ENCODE data around the gene MS4A4E.
"Not testable (repeated sequence)": the region's sequence is repeated elsewhere in the genome, so short reads cannot be mapped to it uniquely, and the experiment has no call there.

Gene MS4A4E

DNA sequence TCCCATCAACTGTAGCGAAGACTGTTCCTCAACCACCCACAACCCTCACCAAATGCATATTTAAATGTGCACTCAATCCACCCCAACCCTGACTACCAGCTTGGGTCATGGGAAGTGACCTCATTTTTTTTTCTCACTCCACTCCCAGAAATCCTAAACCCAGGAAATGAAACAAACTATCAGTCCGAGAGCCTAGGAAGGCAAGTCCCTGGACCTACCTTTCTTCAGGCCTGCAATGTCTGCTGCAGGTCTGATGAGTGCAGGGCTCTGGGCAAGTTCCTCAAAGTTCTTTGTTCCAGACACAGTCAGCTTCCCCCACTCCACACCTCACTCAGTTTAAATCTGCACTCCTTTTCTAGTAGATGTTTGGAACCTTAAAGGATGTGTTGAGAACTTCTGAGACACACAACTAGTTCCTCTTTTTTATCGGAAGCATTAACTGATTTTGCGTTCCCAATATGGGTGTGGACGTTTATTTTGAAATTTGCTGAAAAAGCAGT lies at the start of gene MS4A4E:
Gene MS4A4E, minus strand, starts transcription at position 398 of the 500 bp plus-strand sequence. CDS start 13,082 bp downstream, outside the sequence.
- no peak for DNase-seq

DNA sequence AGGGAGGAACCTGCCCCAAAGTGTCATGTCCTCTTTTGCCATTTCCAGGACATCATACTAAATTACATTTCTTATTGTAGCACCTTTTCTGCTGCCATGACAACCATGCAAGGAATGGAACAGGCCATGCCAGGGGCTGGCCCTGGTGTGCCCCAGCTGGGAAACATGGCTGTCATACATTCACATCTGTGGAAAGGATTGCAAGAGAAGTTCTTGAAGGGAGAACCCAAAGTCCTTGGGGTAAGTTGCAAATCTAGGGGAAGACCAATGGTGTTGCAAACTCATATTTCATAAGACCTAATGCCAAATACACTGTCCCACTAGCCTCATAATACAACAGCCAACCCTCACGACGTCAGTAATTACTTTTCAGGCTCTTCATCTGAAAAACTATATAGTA lies 49.2 kb upstream of the MS4A4E start:
- no peak for DNase-seq

DNA sequence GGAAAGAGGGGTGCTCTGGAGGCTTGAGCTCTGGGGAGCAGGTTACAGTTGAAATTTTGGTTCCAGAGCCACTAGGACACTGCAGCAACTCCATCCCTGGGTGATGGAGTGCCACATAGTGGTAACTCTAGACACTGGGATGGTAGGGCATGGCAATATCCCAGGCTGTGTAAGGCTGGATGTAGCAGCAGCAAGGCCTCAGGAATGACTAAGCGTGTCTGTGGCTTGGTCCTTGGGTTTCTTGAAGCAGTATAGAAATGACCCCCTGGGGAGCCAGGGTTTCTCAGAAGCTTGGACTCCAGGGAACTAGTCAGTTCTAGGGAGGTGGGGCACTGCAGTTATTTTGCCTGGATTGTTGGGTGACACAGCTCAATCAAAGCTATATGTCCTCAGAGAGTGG lies 45.6 kb upstream of the MS4A4E start:
- DNase-seq, result no peak

GRCh38 chr11:60285411-60286126 lies 42.6 kb upstream of the MS4A4E start:
- DNase-seq, result not testable (repeated sequence)

- no peak for DNase-seq
These were observed 39.3 kb upstream of the MS4A4E start for GRCh38 chr11:60282286-60282685.

GRCh38 chr11:60281485-60281884 lies 38.5 kb upstream of the MS4A4E start:
- no peak for DNase-seq

DNA sequence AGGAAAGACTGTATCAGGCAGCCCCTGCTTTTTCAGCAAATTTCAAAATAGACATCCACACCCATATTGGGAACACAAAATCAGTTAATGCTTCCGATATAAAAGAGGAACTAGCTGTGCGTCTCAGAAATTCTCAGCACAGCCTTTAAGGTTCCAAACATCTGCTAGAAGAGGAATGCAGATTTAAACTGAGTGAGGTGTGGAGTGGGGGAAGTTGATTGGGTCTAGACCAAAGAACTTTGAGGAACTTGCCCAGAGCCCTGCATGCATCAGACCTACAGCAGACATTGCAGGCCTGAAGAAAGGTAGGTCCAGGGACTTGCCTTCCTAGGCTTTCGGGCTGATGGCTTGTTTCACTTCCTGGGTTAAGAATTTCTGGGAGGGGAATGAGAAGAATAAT lies 37.5 kb upstream of the MS4A4E start, which contains the start of gene MS4A4A:
Gene MS4A4A, plus strand, starts transcription at position 255 of the 400 bp plus-strand sequence. Its CDS starts 10 bp downstream, at position 265.
- no peak for DNase-seq

- DNase-seq, result no peak
These were observed 31.5 kb upstream of the MS4A4E start for GRCh38 chr11:60274416-60274815.

GRCh38 chr11:60265373-60266214 lies 22.7 kb upstream of the MS4A4E start:
- peak in 1 of 2 donors; percentile 22 for DNase-seq

DNA sequence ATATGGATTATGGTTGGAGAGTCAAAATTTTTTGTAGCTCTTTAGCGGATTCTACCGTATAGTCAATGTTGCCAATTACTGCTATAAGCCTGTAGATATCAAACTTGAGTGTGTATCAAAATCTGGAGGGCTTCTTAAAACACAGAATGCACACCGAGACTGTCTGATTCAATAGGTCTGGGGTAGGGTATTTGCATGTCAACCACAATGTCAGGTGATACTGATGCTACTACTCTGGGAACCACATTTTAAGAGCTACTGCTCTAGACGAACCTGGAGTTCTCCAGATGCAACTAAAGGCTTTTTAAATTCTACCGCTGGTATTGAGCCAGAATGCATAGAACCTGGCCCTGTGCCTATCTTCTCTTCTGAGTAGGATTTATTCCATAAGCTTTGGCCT lies 21.7 kb upstream of the MS4A4E start:
- no peak for DNase-seq

- no peak for DNase-seq
These were observed 20.5 kb upstream of the MS4A4E start for GRCh38 chr11:60263402-60263801.

GRCh38 chr11:60261014-60261413 lies 18.1 kb upstream of the MS4A4E start:
- DNase-seq, result no peak

GRCh38 chr11:60257956-60258722 lies 15.2 kb upstream of the MS4A4E start:
- DNase-seq, result no peak

DNA sequence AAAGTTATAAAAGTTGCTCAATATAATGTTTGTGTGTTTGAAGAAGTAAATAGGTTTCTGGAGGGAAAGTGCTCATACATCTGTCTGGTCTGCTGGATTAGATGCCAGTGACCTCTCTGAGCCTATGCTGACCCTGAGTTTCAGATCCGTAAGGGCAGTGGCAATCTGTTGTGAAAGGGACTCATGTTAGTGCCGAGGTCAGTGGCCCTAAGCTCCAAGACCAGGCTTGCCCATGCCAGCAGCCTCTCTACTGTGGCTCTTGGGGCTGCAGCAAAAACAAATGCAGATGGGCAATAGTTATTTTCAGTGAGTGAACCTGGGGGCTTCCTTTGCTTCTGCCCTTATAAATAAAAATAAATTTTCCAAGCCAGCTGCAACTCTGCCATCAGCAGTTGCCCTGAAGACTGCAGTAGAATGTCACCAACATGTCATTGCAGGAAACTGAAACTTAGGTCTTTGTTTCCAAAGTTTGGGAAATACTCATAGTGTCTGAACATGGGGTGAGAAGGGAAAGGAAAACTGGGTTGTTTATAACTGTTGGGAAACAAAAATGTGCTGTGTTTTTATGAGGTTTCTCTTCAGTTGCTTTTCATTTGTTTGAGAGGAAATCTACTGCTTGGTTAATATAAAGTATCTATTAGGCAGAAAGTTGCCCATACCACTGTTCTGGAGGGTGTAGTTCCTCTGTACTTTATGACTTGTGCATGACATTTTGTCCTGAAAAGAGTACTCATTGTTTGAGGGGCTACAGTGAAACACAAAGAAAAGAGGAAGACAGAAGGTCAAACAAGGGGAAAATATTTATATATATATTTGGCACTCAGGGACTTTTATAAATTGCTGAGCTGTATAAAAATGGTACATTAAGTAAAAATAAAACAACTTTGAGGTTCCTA lies 9.5 kb upstream of the MS4A4E start:
- DNase-seq, result no peak

GRCh38 chr11:60251485-60252212 lies 8.7 kb upstream of the MS4A4E start:
- peak in 1 of 2 donors; percentile 5 for DNase-seq

DNA sequence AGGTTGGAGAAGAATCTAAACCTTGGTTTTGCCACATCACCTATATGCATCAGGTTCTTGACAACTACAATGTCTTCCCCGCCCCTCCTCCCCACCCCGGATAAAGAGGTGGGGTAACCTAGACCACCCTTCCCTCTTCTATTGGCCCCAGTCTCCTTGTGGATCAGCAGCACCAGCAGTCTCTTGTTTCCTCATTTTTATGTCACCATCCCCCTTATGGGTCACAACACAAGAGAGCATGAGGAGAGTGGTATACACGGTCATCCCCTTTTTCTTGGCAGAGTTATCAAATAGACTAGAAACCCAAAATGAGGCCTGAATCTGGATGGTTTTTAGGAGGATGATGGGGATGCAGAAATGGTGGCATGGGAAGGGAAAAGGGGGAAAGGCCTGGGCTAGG lies 1.2 kb downstream of the MS4A4E start:
- DNase-seq, result no peak

DNA sequence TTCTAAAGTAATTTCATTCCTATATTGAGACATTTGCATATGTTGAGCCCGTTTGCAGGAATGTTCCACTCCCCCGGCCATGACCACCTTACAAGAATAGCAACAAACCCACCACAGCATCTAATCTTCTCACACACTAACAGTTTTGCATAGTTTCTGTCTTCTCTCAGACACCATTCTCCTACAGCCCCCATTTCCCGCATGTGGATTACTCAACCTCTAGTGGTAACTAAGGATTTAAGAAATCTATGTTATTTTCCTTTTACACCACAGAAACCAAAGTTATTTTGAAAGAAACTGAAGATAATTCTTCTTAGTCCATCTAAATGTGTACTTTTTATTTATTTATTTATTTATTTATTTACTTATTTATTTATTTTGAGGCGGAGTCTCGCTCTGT lies 2.3 kb downstream of the MS4A4E start:
- no peak for DNase-seq

DNA sequence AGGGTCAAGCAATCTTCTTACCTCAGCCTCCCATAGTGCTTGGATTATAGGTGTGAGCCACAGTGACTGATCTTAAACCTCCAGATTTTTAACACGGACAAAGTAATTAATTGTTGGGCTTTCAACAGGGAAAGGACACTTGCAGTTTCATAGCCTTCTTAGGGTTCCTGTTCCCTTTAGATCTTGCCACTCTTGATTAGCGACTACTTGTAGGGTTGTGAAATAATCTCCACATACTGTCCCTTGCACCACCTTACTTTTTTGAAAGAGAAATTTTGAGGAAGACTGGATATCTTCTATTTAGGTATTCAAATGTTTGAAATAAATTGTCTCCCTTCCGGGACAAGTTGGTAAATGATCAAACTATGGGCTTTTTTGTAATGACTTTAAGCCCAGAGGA lies 7.6 kb downstream of the MS4A4E start:
- DNase-seq, result no peak

- DNase-seq, result no peak
These were observed 12.3 kb downstream of the MS4A4E start for GRCh38 chr11:60230681-60231080.

GRCh38 chr11:60222141-60222540 lies 20.8 kb downstream of the MS4A4E start:
- no peak for DNase-seq

GRCh38 chr11:60221692-60222091 lies 21.2 kb downstream of the MS4A4E start:
- no peak for DNase-seq

Measured in stimulated activated CD4-positive, alpha-beta T cell treated with anti-CD3 and anti-CD28 coated beads, Interleukin-2, amount 100 ng/mL, for 24 hours (primary cell).